Breast epithelium (tissue), 4 donors: ENCODE measurements around the gene BPIFA2. TPM values are rescaled to one million over a fixed set of nuclear protein-coding genes. Genes with fewer than 3 reads are reported as not detected.

ENCODE experiments used
- DNase-seq, 2 donors: peaks; one replicate each; pipeline ENCODE4 v3.0.0-alpha.2; 2019; ENCODE audit warnings: low spot score in 2 of 2
- H3K27ac ChIP-seq, 2 donors: fragments of 200-600 bp; sonication (generic) in 1 of 2; one replicate each; pipeline ENCODE4 v1.5.1; 2016 to 2019; ENCODE audit warnings: mild to moderate bottlenecking in 1 of 2
- H3K27me3 ChIP-seq, 2 donors: fragments of 200-600 bp; sonication (generic) in 1 of 2; one replicate each; pipeline versions ENCODE4 v1.5.1 to v1.6.0; 2017 to 2019; ENCODE audit warnings: control low read depth in 1 of 2, mild to moderate bottlenecking in 1 of 2
- H3K36me3 ChIP-seq: fragments of 200-600 bp; one replicate; pipeline ENCODE4 v1.5.1; 2019
- H3K4me1 ChIP-seq, 2 donors: fragments of 200-600 bp; sonication (generic); one replicate each; pipeline ENCODE4 v1.5.1; 2016 to 2019; ENCODE audit warnings: control low read depth in 1 of 2
- H3K4me3 ChIP-seq, 3 donors: fragments of 200-600 bp; sonication (generic); 1 replicate in 2 of 3; 2 replicates in 1 of 3; pipeline ENCODE4 v1.5.1; 2016 to 2019; ENCODE audit warnings: mild to moderate bottlenecking in 3 of 3, moderate library complexity in 2 of 3
- H3K9me3 ChIP-seq, 2 donors: fragments of 200-600 bp; sonication (generic) in 1 of 2; one replicate each; pipeline ENCODE4 v1.5.1; 2016 to 2019; ENCODE audit warnings: control low read depth in 1 of 2
- POLR2A ChIP-seq: fragments of 450-650 bp; IDR thresholded peaks from one replicate; pipeline ENCODE4 v1.6.1; 2016; ENCODE audit warnings: antibody characterized with exemption, mild to moderate bottlenecking, moderate library complexity
- POLR2AphosphoS5 ChIP-seq, 3 donors: sonication (generic); formaldehyde crosslinking; IDR thresholded peaks; one replicate each; pipeline ENCODE4 v1.6.1; 2017; ENCODE audit warnings: antibody characterized with exemption in 3 of 3
- intact Hi-C: fragments of 100-400 bp; cut with DNase I; formaldehyde crosslinking; loops from one replicate; pipeline ENCODE4 v1.15.1; 2023; ENCODE audit warnings: low total_unique reads
- total RNA-seq, 3 donors: library from RNA; depleted of rRNA; stranded (reverse); fragments of >200 nt; gene quantifications; one replicate each; pipeline ENCODE4 v1.1.0, GENCODE V29; 2016
- TF ChIP-seq, protein P1 (sequence below), 3 donors: fragments of 450-650 bp; IDR thresholded peaks; one replicate each; pipeline ENCODE4 v1.5.1; 2016 to 2017; ENCODE audit warnings: antibody characterized with exemption in 3 of 3, mild to moderate bottlenecking in 3 of 3, moderate library complexity in 3 of 3

The BPIFA2 gene
- total RNA-seq, 3 donors from 2014 or later = not detected

- DNase-seq = no peak
- no peaks in the 10 kb centered on the region for H3K4me1 ChIP-seq
- H3K36me3 ChIP-seq = no peaks in the 10 kb centered on the region
- H3K27ac ChIP-seq = no peak overlapping the region
- no peak overlapping the region for H3K4me3 ChIP-seq
- no peaks in the 10 kb centered on the region for H3K9me3 ChIP-seq
- intact Hi-C loops = no loop called here
- TF ChIP-seq, protein P1, sequence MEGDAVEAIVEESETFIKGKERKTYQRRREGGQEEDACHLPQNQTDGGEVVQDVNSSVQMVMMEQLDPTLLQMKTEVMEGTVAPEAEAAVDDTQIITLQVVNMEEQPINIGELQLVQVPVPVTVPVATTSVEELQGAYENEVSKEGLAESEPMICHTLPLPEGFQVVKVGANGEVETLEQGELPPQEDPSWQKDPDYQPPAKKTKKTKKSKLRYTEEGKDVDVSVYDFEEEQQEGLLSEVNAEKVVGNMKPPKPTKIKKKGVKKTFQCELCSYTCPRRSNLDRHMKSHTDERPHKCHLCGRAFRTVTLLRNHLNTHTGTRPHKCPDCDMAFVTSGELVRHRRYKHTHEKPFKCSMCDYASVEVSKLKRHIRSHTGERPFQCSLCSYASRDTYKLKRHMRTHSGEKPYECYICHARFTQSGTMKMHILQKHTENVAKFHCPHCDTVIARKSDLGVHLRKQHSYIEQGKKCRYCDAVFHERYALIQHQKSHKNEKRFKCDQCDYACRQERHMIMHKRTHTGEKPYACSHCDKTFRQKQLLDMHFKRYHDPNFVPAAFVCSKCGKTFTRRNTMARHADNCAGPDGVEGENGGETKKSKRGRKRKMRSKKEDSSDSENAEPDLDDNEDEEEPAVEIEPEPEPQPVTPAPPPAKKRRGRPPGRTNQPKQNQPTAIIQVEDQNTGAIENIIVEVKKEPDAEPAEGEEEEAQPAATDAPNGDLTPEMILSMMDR (IDR thresholded peaks at IDR 0.05) = no peak
- no peak for TF ChIP-seq POLR2AphosphoS5 (IDR thresholded peaks at IDR 0.05)
- TF ChIP-seq POLR2A = no peak
- peaks cover 0 to 3% of the 10 kb centered on the region in 2 donors for H3K27me3 ChIP-seq
These were observed 7.3 kb upstream of the BPIFA2 start for GRCh38 chr20:33160681-33161080.

DNA sequence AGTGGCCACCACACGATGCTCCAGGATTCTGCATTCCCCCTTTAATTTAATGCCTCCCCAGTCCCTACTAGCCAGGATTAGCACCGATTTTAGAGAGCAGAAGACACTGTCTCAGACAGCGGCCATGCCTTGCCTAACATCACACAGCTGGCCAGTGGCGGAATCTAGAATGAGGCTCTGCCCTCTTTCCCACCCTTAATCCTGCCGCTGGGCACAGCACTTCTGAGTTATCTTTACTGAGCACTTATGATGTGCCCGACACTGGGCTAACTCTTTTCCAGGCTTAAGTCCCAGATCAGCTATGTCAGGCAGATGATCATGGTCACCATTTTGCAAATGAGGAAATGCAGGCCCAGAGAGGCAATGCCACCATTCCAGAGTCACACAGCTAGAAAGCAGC is 5.6 kb upstream of the BPIFA2 start:
- no peak for DNase-seq
- Histone ChIP-seq H3K4me1 (no peaks in the 10 kb centered on the region), H3K27ac (no peak overlapping the region), H3K9me3 (no peaks in the 10 kb centered on the region), H3K4me3 (no peak overlapping the region), H3K27me3 (peaks cover 0 to 3% of the 10 kb centered on the region in 2 donors), H3K36me3 (no peaks in the 10 kb centered on the region)
- intact Hi-C loops = no loop called here
- TF ChIP-seq, protein P1 (IDR thresholded peaks at IDR 0.05) = no peak
- no peak for TF ChIP-seq POLR2A

DNA sequence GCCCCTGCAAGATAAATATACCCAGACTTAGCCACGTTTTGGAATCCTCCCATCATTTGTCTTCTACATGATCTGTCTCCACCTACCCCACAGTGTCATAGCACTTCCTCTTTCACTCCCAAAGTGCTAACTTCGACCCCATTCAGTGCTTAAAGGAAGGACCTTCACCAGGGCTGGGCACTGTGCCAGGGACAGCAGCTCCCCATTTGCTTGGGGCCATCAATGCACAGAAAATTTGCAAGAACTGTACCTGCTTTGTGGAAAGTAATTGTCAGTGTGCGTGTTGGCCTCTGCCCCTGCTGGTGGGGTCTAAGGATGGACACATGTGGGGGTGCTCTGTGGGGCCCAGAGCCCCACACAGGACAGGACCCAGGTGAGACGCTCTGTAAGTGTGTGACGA is 5.2 kb upstream of the BPIFA2 start:
- TF ChIP-seq POLR2AphosphoS5 (IDR thresholded peaks at IDR 0.05) (no peak), POLR2A (no peak)
- TF ChIP-seq, protein P1 (IDR thresholded peaks at IDR 0.05) = no peak
- H3K4me3 ChIP-seq = no peak overlapping the region
- DNase-seq = no peak
- peaks cover 0 to 3% of the 10 kb centered on the region in 2 donors for H3K27me3 ChIP-seq
- no peak overlapping the region for H3K27ac ChIP-seq
- no peaks in the 10 kb centered on the region for H3K36me3 ChIP-seq
- H3K4me1 ChIP-seq = no peaks in the 10 kb centered on the region
- no peaks in the 10 kb centered on the region for H3K9me3 ChIP-seq
- intact Hi-C loops = no loop called here

GRCh38 chr20:33163856-33164762 is 3.9 kb upstream of the BPIFA2 start:
- H3K9me3 ChIP-seq = peaks cover 3 to 7% of the 10 kb centered on the region in 2 donors
- no peaks in the 10 kb centered on the region for H3K36me3 ChIP-seq
- H3K4me1 ChIP-seq = no peaks in the 10 kb centered on the region
- H3K4me3 ChIP-seq = no peak overlapping the region
- peaks cover 0 to 3% of the 10 kb centered on the region in 2 donors for H3K27me3 ChIP-seq
- intact Hi-C loops = no loop called here
- TF ChIP-seq, protein P1 (IDR thresholded peaks at IDR 0.05) = no peak
- TF ChIP-seq POLR2AphosphoS5 (IDR thresholded peaks at IDR 0.05) (no peak), POLR2A (no peak)
- DNase-seq = no peak
- H3K27ac ChIP-seq = no peak overlapping the region

GRCh38 chr20:33164763-33165095 is 3.2 kb upstream of the BPIFA2 start:
- no peaks in the 10 kb centered on the region for H3K36me3 ChIP-seq
- H3K9me3 ChIP-seq = peaks cover 5 to 13% of the 10 kb centered on the region in 2 donors
- intact Hi-C loops = no loop called here
- H3K27me3 ChIP-seq = peaks cover 0 to 3% of the 10 kb centered on the region in 2 donors
- no peak overlapping the region for H3K4me3 ChIP-seq
- TF ChIP-seq POLR2A (no peak), POLR2AphosphoS5 (IDR thresholded peaks at IDR 0.05) (no peak)
- TF ChIP-seq, protein P1 (IDR thresholded peaks at IDR 0.05) = no peak
- DNase-seq = no peak
- H3K4me1 ChIP-seq = no peaks in the 10 kb centered on the region
- no peak overlapping the region for H3K27ac ChIP-seq
